ENCODE measurements around the gene HPCAL1. TPM values are rescaled to one million over a fixed set of nuclear protein-coding genes. Genes with fewer than 3 reads are reported as not detected.

The HPCAL1 gene
- total and polyA plus RNA-seq, 11 donors: 18.9 to 63.2 (median 40.5) TPM

GRCh38 chr2:10404324-10405143 is 101.8 kb downstream of the HPCAL1 start:
- no peaks in the 10 kb centered on the region for H3K9me3 ChIP-seq
- no peak for TF ChIP-seq POLR2A (IDR thresholded peaks at IDR 0.05)
- no peak for TF ChIP-seq CTCF (IDR thresholded peaks at IDR 0.05)
- ATAC-seq (peak in 3 of 4 donors; percentile 18 to 43 (median 29)), DNase-seq (peak in 2 of 5 donors; percentile 32 to 63)
- H3K4me3 ChIP-seq: peak overlapping the region in 1 of 12 donors; percentile 0
- no peaks in the 10 kb centered on the region for H3K27me3 ChIP-seq
- H3K36me3 ChIP-seq: no peaks in the 10 kb centered on the region
- WGBS, 4 donors: 59 to 69% (median 65%) methylated on average over 20 of the region's 20 CpGs
- H3K4me1 ChIP-seq: peaks cover 16 to 95% (median 78%) of the 10 kb centered on the region in 12 donors
- intact Hi-C loops (cut with DNase I): loop anchor here in 8 of 10 donors (5.0 to 10.0 kb wide), 10 partner anchors 70 to 282 kb away; partner anchors contain the start of genes HPCAL1 (in 4 of the 8) and RRM2 (in 1 of the 8)
- H3K27ac ChIP-seq: peak overlapping the region; percentile 52 to 90 (median 72)

GRCh38 chr2:10405448-10405847 is 102.7 kb downstream of the HPCAL1 start:
- WGBS, 4 donors: 27 to 63% (median 48%) methylated on average over 1 to 13 of the region's 13 CpGs
- Histone ChIP-seq H3K36me3 (no peaks in the 10 kb centered on the region), H3K4me3 (peak overlapping the region in 2 of 12 donors; percentile 0 to 9), H3K27ac (peak overlapping the region in 11 of 12 donors; percentile 59 to 90 (median 73)), H3K9me3 (no peaks in the 10 kb centered on the region), H3K4me1 (peaks cover 16 to 87% (median 72%) of the 10 kb centered on the region in 12 donors), H3K27me3 (no peaks in the 10 kb centered on the region)
- DNase-seq (peak in 4 of 5 donors; percentile 40 to 90 (median 48)), ATAC-seq (peak; percentile 16 to 74 (median 46))
- TF ChIP-seq POLR2A (IDR thresholded peaks at IDR 0.05) (no peak), CTCF (IDR thresholded peaks at IDR 0.05) (no peak)
- intact Hi-C loops (cut with DNase I): loop anchor here in 8 of 10 donors (5.0 to 10.0 kb wide), 10 partner anchors 71 to 283 kb away; partner anchors contain the start of genes HPCAL1 (in 4 of the 8) and RRM2 (in 1 of the 8)

DNA sequence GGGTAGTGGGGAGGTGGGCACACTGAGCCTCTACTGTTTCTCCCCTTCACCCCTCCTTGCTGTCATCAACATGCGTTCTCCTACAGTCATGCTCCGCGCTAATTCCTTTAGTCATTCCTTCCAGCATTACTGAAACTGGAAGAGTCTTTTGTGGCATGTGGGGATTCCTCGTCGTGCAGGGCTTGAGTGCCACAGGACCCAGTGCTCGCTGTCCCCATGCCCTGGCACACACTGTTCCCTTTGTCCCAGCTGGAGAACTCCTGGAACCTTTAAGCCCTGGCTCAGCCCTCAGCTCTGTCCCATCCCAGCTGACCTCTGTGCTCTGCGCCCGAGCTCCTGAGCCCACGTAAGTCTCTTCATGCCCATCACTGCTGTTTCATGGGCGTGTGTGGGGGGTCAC is 103.3 kb downstream of the HPCAL1 start:
- intact Hi-C loops (cut with DNase I): loop anchor here in 9 of 10 donors (2.0 to 10.0 kb wide), 13 partner anchors 71 to 284 kb away; partner anchors contain the start of genes HPCAL1 (in 5 of the 9) and RRM2 (in 1 of the 9)
- H3K4me1 ChIP-seq: peaks cover 16 to 86% (median 67%) of the 10 kb centered on the region in 12 donors
- H3K9me3 ChIP-seq: no peaks in the 10 kb centered on the region
- peak; percentile 26 to 69 (median 67) for ATAC-seq
- no peaks in the 10 kb centered on the region for H3K36me3 ChIP-seq
- TF ChIP-seq CTCF (IDR thresholded peaks at IDR 0.05): no peak
- TF ChIP-seq POLR2A (IDR thresholded peaks at IDR 0.05): no peak
- peak overlapping the region; percentile 59 to 90 (median 72) for H3K27ac ChIP-seq
- WGBS, 4 donors: 61 to 75% (median 69%) methylated on average over 9 to 10 of the region's 10 CpGs
- H3K4me3 ChIP-seq: no peak overlapping the region
- H3K27me3 ChIP-seq: no peaks in the 10 kb centered on the region
- DNase-seq: peak in 1 of 5 donors; percentile 79
